GM19438 (cell line): Measurements from ENCODE around the gene GNA15.

Experiments
- ATAC-seq: cut with Tn5 transposase; IDR thresholded peaks from one replicate; pipeline ENCODE4 v1.9.1; 2021; ENCODE audit warnings: low read depth; ENCODE audit not compliant: unreplicated experiment

The GNA15 gene

GRCh38 chr19:3206216-3206953 is 70.6 kb downstream of the GNA15 start:
- ATAC-seq, result no peak

GRCh38 chr19:3207461-3208242 is 71.8 kb downstream of the GNA15 start:
- no peak for ATAC-seq

- no peak for ATAC-seq
Observed at GRCh38 chr19:3208317-3209207, 72.7 kb downstream of the GNA15 start.

GRCh38 chr19:3210347-3211017 is 74.6 kb downstream of the GNA15 start:
- no peak for ATAC-seq

GRCh38 chr19:3211191-3211590 is 75.4 kb downstream of the GNA15 start:
- no peak for ATAC-seq

GRCh38 chr19:3213159-3213558 is 77.3 kb downstream of the GNA15 start:
- ATAC-seq, result no peak
